H1 (cell line): ENCODE data around the gene RAP2B. TPM values are rescaled to one million over a fixed set of nuclear protein-coding genes. Genes with fewer than 3 reads are reported as not detected.

Experiments
- CTCF ChIA-PET: fragments of 300-600 bp; sonication (Branson Sonifier 250); formaldehyde crosslinking; loops from one replicate; lab custom pipeline; 2021; ENCODE audit not compliant: partially characterized antibody; lab: Charles Lee
- POLR2A ChIA-PET: fragments of 300-600 bp; sonication (Branson Sonifier 250); formaldehyde crosslinking; loops from one replicate; lab custom pipeline; 2021; ENCODE audit warnings: inconsistent platforms; ENCODE audit not compliant: partially characterized antibody; lab: Charles Lee
- DNase-seq, 2 experiments: peaks; one replicate each; pipeline versions ENCODE4 v3.0.0 to v3.0.0-alpha.2; 2010 to 2022; ENCODE audit warnings: low spot score in 2 of 2, low read depth in 1 of 2, mixed read lengths in 1 of 2
- FAIRE-seq: peaks from 2 replicates; lab custom pipeline; 2011; peaks lifted over from hg19 to GRCh38; lab: Jason Lieb, UNC
- H2AFZ ChIP-seq: 2 replicates; pipeline ENCODE4 v1.8.1; 2012; ENCODE audit warnings: low read length, inconsistent platforms
- H2AK5ac ChIP-seq: 2 replicates; pipeline ENCODE4 v1.6.1; 2013; ENCODE audit warnings: low read depth, low read length
- H2BK120ac ChIP-seq: replicated peaks from 2 replicates; pipeline ENCODE3; 2013; ENCODE audit warnings: low read depth, low read length, inconsistent platforms
- H2BK12ac ChIP-seq: 2 replicates; pipeline ENCODE4 v1.6.1; 2013; ENCODE audit warnings: low read depth, low read length
- H2BK15ac ChIP-seq: 2 replicates; pipeline ENCODE4 v1.6.1; 2013; ENCODE audit warnings: low read length
- H2BK20ac ChIP-seq: 2 replicates; pipeline ENCODE4 v1.6.1; 2013; ENCODE audit warnings: low read length
- H2BK5ac ChIP-seq: 2 replicates; pipeline ENCODE4 v1.6.1; 2013; ENCODE audit warnings: low read depth, low read length
- H3K14ac ChIP-seq: 2 replicates; pipeline ENCODE4 v1.6.1; 2013; ENCODE audit warnings: inconsistent platforms; ENCODE audit not compliant: insufficient read length
- H3K18ac ChIP-seq: 2 replicates; pipeline ENCODE4 v1.6.1; 2013; ENCODE audit warnings: low read length; ENCODE audit errors: extremely low read depth
- H3K23ac ChIP-seq: 2 replicates; pipeline ENCODE4 v1.6.1; 2013; ENCODE audit warnings: inconsistent platforms; ENCODE audit not compliant: insufficient read length
- H3K23me2 ChIP-seq: 2 replicates; pipeline ENCODE4 v1.6.1; 2013; ENCODE audit warnings: low read depth, low read length
- H3K27ac ChIP-seq: 2 replicates; pipeline ENCODE4 v1.6.1; 2011; ENCODE audit warnings: low read depth, low read length, inconsistent platforms
- H3K27me3 ChIP-seq, 4 experiments: replicated peaks in 1 of 4; 1 replicate in 1 of 4; 2 replicates in 3 of 4; pipeline versions ENCODE4 v1.6.1 to v1.8.1; 2011 to 2013; ENCODE audit warnings: low read length in 3 of 4, mild to moderate bottlenecking in 3 of 4, inconsistent platforms in 2 of 4, mixed read lengths in 2 of 4, moderate library complexity in 1 of 4; ENCODE audit not compliant: control insufficient read depth in 3 of 4, insufficient read depth in 3 of 4; ENCODE audit errors: extremely low read depth in 1 of 4
- H3K36me3 ChIP-seq, 4 experiments: 2 replicates each; pipeline versions ENCODE4 v1.6.1 to v1.8.1; 2011 to 2013; ENCODE audit warnings: mild to moderate bottlenecking in 4 of 4, low read length in 3 of 4, moderate library complexity in 2 of 4, control low read depth in 1 of 4, inconsistent platforms in 1 of 4; ENCODE audit not compliant: insufficient read depth in 4 of 4, control insufficient read depth in 2 of 4
- H3K4ac ChIP-seq: replicated peaks from 2 replicates; pipeline ENCODE3; 2013; ENCODE audit warnings: low read length, low read depth, mixed read lengths, inconsistent platforms; ENCODE audit not compliant: insufficient read length
- H3K4me1 ChIP-seq, 4 experiments: replicated peaks in 1 of 4; 1 replicate in 1 of 4; 2 replicates in 3 of 4; pipeline versions ENCODE4 v1.6.1 to v1.8.1; 2011 to 2013; ENCODE audit warnings: low read length in 3 of 4, inconsistent platforms in 2 of 4, mixed read lengths in 1 of 4; ENCODE audit not compliant: insufficient read depth in 4 of 4, control insufficient read depth in 3 of 4
- H3K4me2 ChIP-seq, 2 experiments: 2 replicates each; pipeline versions ENCODE4 v1.6.1 to v1.8.1; 2011 to 2013; ENCODE audit warnings: low read depth in 2 of 2, low read length in 2 of 2, control low read depth in 1 of 2, inconsistent platforms in 1 of 2, mild to moderate bottlenecking in 1 of 2; ENCODE audit not compliant: insufficient read depth in 1 of 2
- H3K4me3 ChIP-seq, 4 experiments: fragments of 200-600, 300-600 bp in 1 of 4; sonication (generic), shearing (Covaris generic), sonication (Bioruptor Twin) in 1 of 4; 2 replicates each; pipeline versions ENCODE4 v1.5.1 to v1.8.1; 2011 to 2016; ENCODE audit warnings: low read length in 4 of 4, low read depth in 3 of 4, control low read depth in 2 of 4, inconsistent platforms in 2 of 4, mild to moderate bottlenecking in 2 of 4, mixed read lengths in 1 of 4, moderate library complexity in 1 of 4; ENCODE audit not compliant: insufficient read depth in 2 of 4; ENCODE audit errors: extremely low read depth in 1 of 4
- H3K56ac ChIP-seq: replicated peaks from 2 replicates; pipeline ENCODE3; 2013; ENCODE audit warnings: low read depth, mild to moderate bottlenecking, mixed read lengths, low read length, inconsistent platforms; ENCODE audit not compliant: insufficient read length
- H3K79me1 ChIP-seq: 2 replicates; pipeline ENCODE4 v1.6.1; 2013; ENCODE audit warnings: low read depth, low read length, control low read depth
- H3K79me2 ChIP-seq, 2 experiments: 2 replicates each; pipeline versions ENCODE4 v1.6.1 to v1.8.1; 2012 to 2013; ENCODE audit warnings: low read length in 2 of 2, mild to moderate bottlenecking in 2 of 2, inconsistent platforms in 1 of 2; ENCODE audit not compliant: insufficient read depth in 2 of 2, control insufficient read depth in 1 of 2
- H3K9ac ChIP-seq, 4 experiments: replicated peaks in 1 of 4; 1 replicate in 1 of 4; 2 replicates in 3 of 4; pipeline versions ENCODE4 v1.6.1 to v1.8.1; 2011 to 2013; ENCODE audit warnings: low read depth in 3 of 4, low read length in 3 of 4, control low read depth in 2 of 4, mild to moderate bottlenecking in 2 of 4, moderate library complexity in 2 of 4, inconsistent platforms in 1 of 4; ENCODE audit errors: extremely low read depth in 1 of 4
- H3K9me3 ChIP-seq, 2 experiments: 2 replicates each; pipeline versions ENCODE4 v1.6.1 to v1.8.1; 2012 to 2013; ENCODE audit warnings: mild to moderate bottlenecking in 2 of 2, moderate library complexity in 2 of 2, control low read depth in 1 of 2, inconsistent platforms in 1 of 2, low read depth in 1 of 2, low read length in 1 of 2, mixed read lengths in 1 of 2; ENCODE audit not compliant: insufficient read depth in 2 of 2
- H4K20me1 ChIP-seq, 2 experiments: replicated peaks in 1 of 2; 2 replicates each; pipeline versions ENCODE3 to v1.8.1; 2011 to 2013; ENCODE audit warnings: inconsistent platforms in 2 of 2, low read length in 2 of 2, mild to moderate bottlenecking in 1 of 2; ENCODE audit not compliant: insufficient read depth in 2 of 2, control insufficient read depth in 1 of 2
- H4K5ac ChIP-seq: 2 replicates; pipeline ENCODE4 v1.6.1; 2013; ENCODE audit warnings: low read length, low read depth, mixed read lengths, inconsistent platforms; ENCODE audit not compliant: insufficient read length
- H4K8ac ChIP-seq: 2 replicates; pipeline ENCODE4 v1.8.0; 2013; ENCODE audit warnings: mild to moderate bottlenecking, moderate library complexity, low read length, inconsistent platforms; ENCODE audit not compliant: insufficient read depth; ENCODE audit errors: extremely low read depth
- H4K91ac ChIP-seq: replicated peaks from 2 replicates; pipeline ENCODE3; 2013; ENCODE audit warnings: low read length, mixed read lengths, inconsistent platforms; ENCODE audit not compliant: insufficient read length
- ASH2L ChIP-seq: fragments of 200-600, 300-600 bp; sonication (generic); IDR thresholded peaks from one replicate; pipeline ENCODE4 v1.7.1; 2017; ENCODE audit warnings: low read length
- E2F6 ChIP-seq: IDR thresholded peaks from 2 replicates; pipeline ENCODE4 v1.6.1; 2012; ENCODE audit warnings: inconsistent platforms
- FOSL1 ChIP-seq: IDR thresholded peaks from 2 replicates; pipeline ENCODE4 v1.6.1; 2011; ENCODE audit warnings: mild to moderate bottlenecking, low read depth, low read length, moderate library complexity; ENCODE audit not compliant: insufficient read depth
- GABPA ChIP-seq: IDR thresholded peaks from 2 replicates; pipeline ENCODE4 v1.6.1; 2011; ENCODE audit warnings: mild to moderate bottlenecking, low read length, moderate library complexity, borderline replicate concordance; ENCODE audit not compliant: insufficient read depth
- KDM4A ChIP-seq: IDR thresholded peaks from one replicate; pipeline ENCODE4 v1.7.1; 2012; ENCODE audit warnings: low read depth, mild to moderate bottlenecking, moderate library complexity, low read length, inconsistent platforms; ENCODE audit not compliant: severe bottlenecking
- NRF1 ChIP-seq: IDR thresholded peaks from 2 replicates; pipeline ENCODE4 v1.6.1; 2011; ENCODE audit warnings: mild to moderate bottlenecking, low read depth, low read length, improper control_type of control experiment
- POLR2AphosphoS5 ChIP-seq: IDR thresholded peaks from 2 replicates; pipeline ENCODE4 v1.6.1; 2011; ENCODE audit warnings: low read depth, low read length
- RFX5 ChIP-seq: IDR thresholded peaks from 2 replicates; pipeline ENCODE4 v1.6.1; 2011; ENCODE audit warnings: low read depth, low read length, improper control_type of control experiment, borderline replicate concordance
- SAP30 ChIP-seq: fragments of 300-600 bp; sonication (generic); IDR thresholded peaks from 2 replicates; pipeline ENCODE4 v1.7.1; 2012; ENCODE audit warnings: low read length, moderate library complexity, mild to moderate bottlenecking, inconsistent platforms; ENCODE audit not compliant: insufficient read depth, insufficient replicate concordance
- SIN3A ChIP-seq, 2 experiments: IDR thresholded peaks in 1 of 2; conservative IDR thresholded peaks in 1 of 2; 2 replicates each; pipeline ENCODE4 v1.6.1; 2011 to 2012; ENCODE audit warnings: low read length in 2 of 2, improper control_type of control experiment in 1 of 2, low read depth in 1 of 2, mild to moderate bottlenecking in 1 of 2
- SP4 ChIP-seq: IDR thresholded peaks from 2 replicates; pipeline ENCODE4 v1.6.1; 2012; ENCODE audit warnings: low read length, inconsistent platforms
- SRF ChIP-seq: IDR thresholded peaks from 2 replicates; pipeline ENCODE4 v1.6.1; 2011; ENCODE audit warnings: mild to moderate bottlenecking, low read depth, low read length, moderate library complexity
- WGBS, 2 experiments: shearing (Covaris generic) in 1 of 2; methylation state at CpG; one replicate each; pipeline versions ENCODE4 v1.1.6 to v1.1.7; 2013 to 2015; ENCODE audit warnings: low lambda C conversion rate in 2 of 2, mixed read lengths in 2 of 2, inconsistent platforms in 1 of 2, low coverage in 1 of 2, missing lambda C conversion rate in 1 of 2; ENCODE audit not compliant: insufficient replicate concordance in 2 of 2, insufficient coverage in 1 of 2, insufficient read length in 1 of 2; ENCODE audit errors: extremely low coverage in 1 of 2, missing lambda C conversion rate in 1 of 2; 5-methylcytosine and 5-hydroxymethylcytosine counted together
- polyA plus RNA-seq, 7 experiments: library from polyadenylated mRNA; depleted of rRNA in 3 of 7; stranded (reverse) in 5 of 7; unstranded in 2 of 7; fragments of >200 nt in 5 of 7; fragments of 200-250 nt in 2 of 7; gene quantifications; 1 replicate in 5 of 7; 2 replicates in 1 of 7; 4 replicates in 1 of 7; pipeline versions ENCODE4 v1.2.1 to v1.2.3, GENCODE V29; 2011 to 2013; ENCODE audit warnings: missing spikeins in 2 of 7, mixed read lengths in 2 of 7
- total RNA-seq: library from RNA; stranded (reverse); fragmentation: NEBNext Ultra II Directional; extraction: Animal tissue kit (Norgen Biotek cat#: 25700); gene quantifications from 2 replicates; pipeline ENCODE4 v1.2.1, GENCODE V29; 2021
- TF ChIP-seq, protein P1 (sequence below): IDR thresholded peaks from 2 replicates; pipeline ENCODE4 v1.6.1; 2011; ENCODE audit warnings: low read depth, mild to moderate bottlenecking, low read length; ENCODE audit not compliant: insufficient read depth

Gene RAP2B
- total and polyA plus RNA-seq, 2 of the 8 experiments (the other 6 are each of a cell fraction or from before 2014, with no cell fraction given), result 7.5 to 20.3 TPM

DNA sequence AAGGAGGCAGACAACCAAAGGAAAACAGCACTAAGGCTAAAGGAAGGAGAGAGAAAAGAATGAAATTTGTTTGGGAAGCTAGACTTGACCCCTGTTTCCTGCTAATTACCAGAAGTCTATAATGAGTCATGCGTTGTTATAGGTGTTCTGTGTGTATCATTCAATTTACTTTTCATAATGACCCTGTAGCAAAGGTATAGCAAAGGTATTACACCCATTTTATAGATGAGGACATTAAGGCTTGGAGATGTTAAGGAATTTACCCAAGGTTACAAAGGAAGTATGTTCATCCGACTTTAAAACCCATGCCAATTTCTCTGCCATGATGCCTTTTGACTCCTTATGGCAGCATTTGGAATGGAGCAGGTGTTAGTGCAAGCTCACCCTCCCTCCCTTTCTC lies 54.9 kb downstream of the RAP2B start:
- Histone ChIP-seq H3K23me2 (no peaks in the 10 kb centered on the region), H3K14ac (no peak overlapping the region), H4K5ac (no peak overlapping the region), H3K4ac (no peak overlapping the region), H3K4me1 (no peaks in the 10 kb centered on the region), H3K9me3 (no peaks in the 10 kb centered on the region), H2AFZ (no peak overlapping the region), H3K79me2 (no peaks in the 10 kb centered on the region), H4K91ac (no peak overlapping the region), H3K4me2 (no peak overlapping the region), H2AK5ac (no peak overlapping the region), H3K9ac (no peak overlapping the region), H3K27ac (no peak overlapping the region), H2BK5ac (no peak overlapping the region), H3K56ac (no peak overlapping the region), H3K18ac (no peak overlapping the region), H2BK20ac (no peak overlapping the region), H3K23ac (no peak overlapping the region), H3K27me3 (peaks cover 0 to 1% (median 0%) of the 10 kb centered on the region in 4 experiments; a peak in 1 of 7 replicates), H2BK15ac (no peak overlapping the region), H4K8ac (no peak overlapping the region), H2BK120ac (no peak overlapping the region), H3K79me1 (no peaks in the 10 kb centered on the region), H4K20me1 (no peaks in the 10 kb centered on the region), H2BK12ac (no peak overlapping the region), H3K4me3 (no peak overlapping the region), H3K36me3 (no peaks in the 10 kb centered on the region)
- no peak for DNase-seq
- no peak for FAIRE-seq
- ChIA-PET CTCF (interaction anchor here (0.5 kb wide), 1 partner anchor 1177 kb away, joined by 3 read pairs; no protein-coding TSS in a partner anchor), POLR2A (no interaction called here)
- 100% methylated on average over 2 of the region's 2 CpGs; no CpG with 5 or more reads in 1 of the 2 experiments for WGBS, 2 experiments
- TF ChIP-seq, protein P1, sequence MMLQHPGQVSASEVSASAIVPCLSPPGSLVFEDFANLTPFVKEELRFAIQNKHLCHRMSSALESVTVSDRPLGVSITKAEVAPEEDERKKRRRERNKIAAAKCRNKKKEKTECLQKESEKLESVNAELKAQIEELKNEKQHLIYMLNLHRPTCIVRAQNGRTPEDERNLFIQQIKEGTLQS, result no peak
- TF ChIP-seq SIN3A (conservative IDR thresholded peaks at IDR 0.05 in 1 of 2, IDR thresholded peaks at IDR 0.05 in 1 of 2; ENCODE audit: low read depth in 1 of 2, low read length in 2 of 2) (no peak), NRF1 (no peak), E2F6 (no peak), POLR2AphosphoS5 (no peak), SRF (no peak), RFX5 (no peak), KDM4A (no peak), SAP30 (no peak), ASH2L (no peak), FOSL1 (no peak), SP4 (no peak), GABPA (no peak)
